GM10266 (cell line): ENCODE measurements around the gene MSH3.
A peak's percentile ranks its signal among the peaks of the same experiment; 100 is the strongest.

Experiments
- DNase-seq: peaks from one replicate; pipeline ENCODE4 v3.0.0; 2012; ENCODE audit errors: extremely low spot score
- TF ChIP-seq, protein P1 (sequence below): IDR thresholded peaks from 2 replicates; pipeline ENCODE4 v1.5.1; 2012; ENCODE audit warnings: mild to moderate bottlenecking, low read depth; ENCODE audit not compliant: control insufficient read depth, insufficient read depth; ENCODE audit errors: missing control alignments

The MSH3 gene

DNA sequence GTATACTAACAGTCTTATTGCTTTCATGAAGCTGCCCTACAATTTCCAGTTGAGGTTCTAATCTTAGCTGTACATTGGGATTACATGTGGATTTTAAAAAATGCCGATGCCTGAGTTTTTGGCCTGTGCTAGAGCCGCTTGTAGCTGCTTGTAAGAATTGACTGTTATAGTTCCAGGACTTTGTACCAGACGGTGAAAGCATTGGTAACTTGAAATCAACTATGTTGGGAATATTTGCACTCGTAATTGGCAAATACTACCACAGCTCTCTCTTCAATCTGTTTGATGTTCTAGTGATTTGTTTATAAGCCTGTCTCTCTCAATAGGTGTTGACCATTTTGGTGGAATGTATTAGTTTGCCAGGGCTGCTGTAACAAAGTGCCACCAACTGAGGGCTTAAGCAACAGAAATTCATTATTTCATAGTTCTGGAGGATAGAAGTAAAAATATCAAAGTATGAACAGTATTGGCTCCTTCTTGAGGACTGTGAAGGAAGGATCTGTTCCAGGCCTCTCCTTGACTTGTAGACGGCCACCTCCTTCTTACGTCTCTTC lies 50.8 kb downstream of the MSH3 start:
- TF ChIP-seq, protein P1, sequence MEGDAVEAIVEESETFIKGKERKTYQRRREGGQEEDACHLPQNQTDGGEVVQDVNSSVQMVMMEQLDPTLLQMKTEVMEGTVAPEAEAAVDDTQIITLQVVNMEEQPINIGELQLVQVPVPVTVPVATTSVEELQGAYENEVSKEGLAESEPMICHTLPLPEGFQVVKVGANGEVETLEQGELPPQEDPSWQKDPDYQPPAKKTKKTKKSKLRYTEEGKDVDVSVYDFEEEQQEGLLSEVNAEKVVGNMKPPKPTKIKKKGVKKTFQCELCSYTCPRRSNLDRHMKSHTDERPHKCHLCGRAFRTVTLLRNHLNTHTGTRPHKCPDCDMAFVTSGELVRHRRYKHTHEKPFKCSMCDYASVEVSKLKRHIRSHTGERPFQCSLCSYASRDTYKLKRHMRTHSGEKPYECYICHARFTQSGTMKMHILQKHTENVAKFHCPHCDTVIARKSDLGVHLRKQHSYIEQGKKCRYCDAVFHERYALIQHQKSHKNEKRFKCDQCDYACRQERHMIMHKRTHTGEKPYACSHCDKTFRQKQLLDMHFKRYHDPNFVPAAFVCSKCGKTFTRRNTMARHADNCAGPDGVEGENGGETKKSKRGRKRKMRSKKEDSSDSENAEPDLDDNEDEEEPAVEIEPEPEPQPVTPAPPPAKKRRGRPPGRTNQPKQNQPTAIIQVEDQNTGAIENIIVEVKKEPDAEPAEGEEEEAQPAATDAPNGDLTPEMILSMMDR: no peak
- DNase-seq: no peak

DNA sequence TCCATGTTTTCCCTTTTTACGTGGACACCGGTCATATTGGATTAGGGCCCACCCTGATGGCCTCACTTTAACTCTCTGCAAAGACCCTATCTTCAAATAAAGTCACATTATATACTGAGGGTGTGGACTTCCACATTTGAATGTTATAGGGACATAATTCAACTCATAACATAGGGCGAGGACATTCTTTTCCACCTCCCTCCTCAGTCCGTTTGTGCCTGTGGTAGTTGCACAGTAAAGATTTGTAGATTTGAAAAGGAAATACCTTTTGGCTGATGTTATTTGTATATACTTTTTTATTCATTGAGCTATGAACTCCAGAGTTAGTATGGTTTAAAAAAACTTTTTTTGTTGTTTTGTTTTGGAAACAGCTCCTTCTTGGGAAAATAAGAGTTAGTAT lies 51.3 kb downstream of the MSH3 start:
- TF ChIP-seq, protein P1: no peak
- DNase-seq: no peak

DNA sequence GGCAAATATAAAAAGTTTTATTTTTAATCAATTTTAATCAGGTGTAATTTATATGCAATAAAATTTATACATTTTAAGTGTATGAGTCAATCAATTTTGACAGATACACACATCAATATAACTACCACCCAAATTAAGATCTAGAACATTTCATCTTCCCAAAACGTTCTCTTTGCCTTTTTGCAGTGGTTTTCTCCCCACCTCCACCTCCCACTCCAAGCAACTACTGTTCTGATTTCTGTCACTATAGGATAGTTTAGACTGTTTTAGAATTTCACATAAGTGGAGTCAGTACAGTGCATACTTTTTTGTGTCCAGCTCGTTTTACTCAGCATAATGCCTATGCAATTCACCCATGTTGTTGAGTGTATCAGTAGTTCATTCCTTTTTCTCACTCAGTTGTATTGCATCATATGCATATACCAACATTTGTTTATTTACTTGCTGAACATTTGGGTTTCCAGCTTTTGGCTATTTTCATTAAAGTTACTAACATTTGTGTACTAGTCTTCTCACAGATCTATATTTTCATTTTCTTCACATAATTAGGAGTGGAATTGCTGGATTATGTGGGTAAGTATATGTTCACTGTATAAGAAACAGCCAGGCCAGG lies 52.5 kb downstream of the MSH3 start:
- TF ChIP-seq, protein P1: no peak
- DNase-seq: no peak

DNA sequence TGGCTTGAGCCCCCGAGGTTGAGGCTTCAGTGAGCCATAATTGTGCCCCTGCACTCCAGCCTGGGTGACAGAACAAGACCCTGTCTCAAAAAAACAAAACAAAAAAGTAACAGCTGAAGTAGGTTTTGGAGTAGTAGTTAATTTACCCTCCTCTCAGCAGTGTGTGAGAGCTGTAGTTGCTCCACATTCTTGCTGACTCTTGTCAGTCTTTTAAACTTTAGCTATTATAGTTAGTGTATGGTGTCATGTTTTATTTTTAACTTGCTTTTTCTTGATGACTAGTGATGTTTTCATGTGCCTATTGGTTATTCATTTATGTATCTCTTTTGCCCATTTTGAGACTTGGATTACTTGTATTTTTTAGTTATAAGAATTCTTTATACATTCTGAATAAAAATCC lies 53.2 kb downstream of the MSH3 start:
- TF ChIP-seq, protein P1: no peak
- DNase-seq: no peak

DNA sequence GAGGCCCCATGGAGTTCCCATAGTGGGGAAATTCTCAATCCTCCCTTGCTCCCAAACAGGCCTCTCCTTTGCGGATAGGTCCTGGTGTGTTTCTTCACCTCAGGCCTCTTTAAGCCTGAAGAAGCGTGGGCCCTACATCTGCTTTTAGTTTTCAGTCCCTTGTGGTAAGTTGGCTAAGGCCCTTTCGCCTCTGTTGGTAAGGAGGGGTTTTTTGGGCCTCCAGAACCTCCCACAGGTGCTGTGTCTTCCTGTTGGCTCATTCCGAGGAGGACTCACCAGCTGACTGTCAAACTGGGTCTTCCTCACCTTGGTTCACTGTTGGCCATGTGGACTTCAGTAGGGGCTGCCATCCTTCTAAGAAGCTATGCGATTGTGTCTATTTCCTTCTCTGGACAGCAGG lies 56.8 kb downstream of the MSH3 start:
- no peak for DNase-seq

DNA sequence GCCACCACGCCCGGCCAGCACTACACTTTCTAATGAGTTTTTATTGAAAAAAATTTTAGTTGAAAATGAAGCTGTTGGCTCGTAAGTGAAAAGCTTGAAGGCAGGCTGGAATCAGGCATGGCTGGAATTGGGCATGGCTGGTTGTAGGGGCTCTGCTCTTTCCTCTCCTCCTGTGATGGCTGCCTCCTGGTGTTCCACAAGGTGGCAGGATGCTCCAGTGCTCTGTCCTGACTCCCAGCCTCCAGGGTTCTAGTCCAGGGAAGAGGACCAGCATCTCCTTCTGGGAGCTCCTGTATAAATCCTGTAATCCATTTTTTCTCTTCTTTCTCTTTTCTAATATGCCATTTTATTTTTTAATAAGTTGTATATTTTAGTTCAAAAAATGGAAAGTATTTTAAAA lies 57.5 kb downstream of the MSH3 start:
- peak; percentile 9 for DNase-seq

More for the DNA sequence above, 56.8 kb downstream of the MSH3 start:
- TF ChIP-seq, protein P1: no peak

DNA sequence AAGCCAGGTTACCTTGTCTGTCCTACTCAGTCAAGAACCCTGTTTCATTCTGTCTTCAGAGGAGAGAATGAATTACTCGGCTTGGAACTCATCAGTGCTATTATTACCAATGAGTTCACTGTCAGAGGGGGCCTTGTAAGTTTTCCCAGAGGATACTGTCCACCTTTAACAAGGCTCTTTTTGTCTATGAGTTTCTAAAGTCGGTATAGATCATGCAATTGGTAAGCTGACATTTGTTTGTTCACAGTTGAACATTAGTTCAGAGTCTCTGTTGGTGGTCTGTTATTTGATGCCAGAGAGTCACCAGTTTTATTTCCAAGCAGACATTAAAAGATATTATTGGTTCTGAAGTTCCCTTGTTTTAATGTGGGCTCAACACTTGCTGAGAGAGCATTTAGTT lies 58.5 kb downstream of the MSH3 start:
- DNase-seq: no peak
- TF ChIP-seq, protein P1: no peak

More for the DNA sequence above, 57.5 kb downstream of the MSH3 start:
- TF ChIP-seq, protein P1: peak; percentile 56
